SK-N-SH treated with all-trans-retinoic acid at 6 μM for 48 hours (cell line): Measurements from ENCODE around the gene PPA2.

Source experiments
- ATAC-seq: fragments of 200-7000 bp; cut with Tn5 transposase; 3 replicates; pipeline ENCODE4 v1.9.1; 2020; ENCODE audit warnings: mild to moderate bottlenecking, moderate library complexity
- ARNTL ChIP-seq: fragments of 450-650 bp; formaldehyde crosslinking; IDR thresholded peaks from 2 replicates; pipeline ENCODE4 v1.5.0; 2020; ENCODE audit warnings: low read depth, mild to moderate bottlenecking, moderate library complexity, borderline replicate concordance
- BACH2 ChIP-seq: fragments of 250-450 bp; sonication (Bioruptor Pico); IDR thresholded peaks from 2 replicates; pipeline ENCODE4 v1.9.0; 2021; ENCODE audit warnings: mild to moderate bottlenecking, borderline replicate concordance
- CREB5 ChIP-seq: fragments of 250-450 bp; sonication (Bioruptor Pico); IDR thresholded peaks from 2 replicates; pipeline ENCODE4 v1.5.1; 2020; ENCODE audit warnings: low read depth, mild to moderate bottlenecking, moderate library complexity
- CSDC2 ChIP-seq: fragments of 250-450 bp; sonication (Bioruptor Pico); IDR thresholded peaks from 2 replicates; pipeline ENCODE4 v1.5.0; 2020; ENCODE audit warnings: mild to moderate bottlenecking, moderate library complexity
- CSRNP3 ChIP-seq: fragments of 250-450 bp; sonication (Bioruptor Pico); IDR thresholded peaks from 2 replicates; pipeline ENCODE4 v1.5.1; 2021; ENCODE audit warnings: mild to moderate bottlenecking, moderate library complexity
- ESRRG ChIP-seq: fragments of 250-450 bp; sonication (Bioruptor Pico); IDR thresholded peaks from 2 replicates; pipeline ENCODE4 v1.6.1; 2021; ENCODE audit warnings: mild to moderate bottlenecking
- GLIS3 ChIP-seq: fragments of 250-450 bp; sonication (Bioruptor Pico); IDR thresholded peaks from 2 replicates; pipeline ENCODE4 v1.5.0; 2020; ENCODE audit warnings: mild to moderate bottlenecking, moderate library complexity
- ISL1 ChIP-seq: fragments of 250-450 bp; sonication (Bioruptor Pico); IDR thresholded peaks from 2 replicates; pipeline ENCODE4 v2.1.2; 2022; ENCODE audit warnings: mild to moderate bottlenecking, moderate library complexity
- OSR1 ChIP-seq: fragments of 250-450 bp; sonication (Bioruptor Pico); IDR thresholded peaks from 2 replicates; pipeline ENCODE4 v1.8.0; 2022; ENCODE audit warnings: moderate library complexity, mild to moderate bottlenecking, inconsistent platforms
- PATZ1 ChIP-seq: fragments of 250-450 bp; sonication (Bioruptor Pico); IDR thresholded peaks from 2 replicates; pipeline ENCODE4 v1.8.0; 2020; ENCODE audit warnings: mild to moderate bottlenecking, moderate library complexity, borderline replicate concordance
- PPARA ChIP-seq: fragments of 250-450 bp; sonication (Bioruptor Pico); IDR thresholded peaks from 2 replicates; pipeline ENCODE4 v1.5.0; 2020; ENCODE audit warnings: mild to moderate bottlenecking, borderline replicate concordance
- RARB ChIP-seq: fragments of 250-450 bp; sonication (Bioruptor Pico); IDR thresholded peaks from 2 replicates; pipeline ENCODE4 v1.8.0; 2021; ENCODE audit warnings: mild to moderate bottlenecking, moderate library complexity
- SNAI2 ChIP-seq: fragments of 250-450 bp; sonication (Bioruptor Pico); IDR thresholded peaks from 2 replicates; pipeline ENCODE4 v1.5.0; 2020; ENCODE audit warnings: mild to moderate bottlenecking, moderate library complexity
- TCF4 ChIP-seq: fragments of 250-450 bp; sonication (Bioruptor Pico); IDR thresholded peaks from 2 replicates; pipeline ENCODE4 v1.8.0; 2021; ENCODE audit warnings: mild to moderate bottlenecking, moderate library complexity, borderline replicate concordance
- TOX ChIP-seq: fragments of 250-450 bp; sonication (Bioruptor Pico); IDR thresholded peaks from 2 replicates; pipeline ENCODE4 v1.8.0; 2021; ENCODE audit warnings: mild to moderate bottlenecking, moderate library complexity, borderline replicate concordance
- TSHZ2 ChIP-seq: fragments of 250-450 bp; sonication (Bioruptor Pico); IDR thresholded peaks from 2 replicates; pipeline ENCODE4 v1.5.0; 2020; ENCODE audit warnings: mild to moderate bottlenecking, moderate library complexity
- ZC3H10 ChIP-seq: fragments of 250-450 bp; sonication (Bioruptor Pico); IDR thresholded peaks from 2 replicates; pipeline ENCODE4 v1.5.1; 2021; ENCODE audit warnings: mild to moderate bottlenecking, moderate library complexity
- ZFP3 ChIP-seq: fragments of 250-450 bp; sonication (Bioruptor Pico); IDR thresholded peaks from 2 replicates; pipeline ENCODE4 v1.5.0; 2020; ENCODE audit warnings: mild to moderate bottlenecking, moderate library complexity
- ZFP30 ChIP-seq: fragments of 450-650 bp; formaldehyde crosslinking; IDR thresholded peaks from 2 replicates; pipeline ENCODE4 v1.5.0; 2022; ENCODE audit warnings: mild to moderate bottlenecking, moderate library complexity
- ZNF565 ChIP-seq: fragments of 450-650 bp; formaldehyde crosslinking; conservative IDR thresholded peaks from 2 replicates; pipeline ENCODE4 v1.5.0; 2020; ENCODE audit warnings: low read depth, mild to moderate bottlenecking, moderate library complexity
- ZNF70 ChIP-seq: fragments of 450-650 bp; formaldehyde crosslinking; IDR thresholded peaks from 2 replicates; pipeline ENCODE4 v1.5.0; 2020; ENCODE audit warnings: mild to moderate bottlenecking, moderate library complexity
- ZNF8 ChIP-seq: fragments of 450-650 bp; formaldehyde crosslinking; IDR thresholded peaks from 2 replicates; pipeline ENCODE4 v1.5.0; 2020; ENCODE audit warnings: mild to moderate bottlenecking, moderate library complexity

Gene PPA2

GRCh38 chr4:105348719-105349118 lies 125.1 kb downstream of the PPA2 start:
- TF ChIP-seq GLIS3 (CRISPR knock-in tag), result no peak
- no peak for ATAC-seq

- no peak for ATAC-seq
- TF ChIP-seq OSR1 (CRISPR knock-in tag) (no peak), PPARA (CRISPR knock-in tag) (no peak), CSDC2 (CRISPR knock-in tag) (no peak), SNAI2 (CRISPR knock-in tag) (no peak), RARB (CRISPR knock-in tag) (no peak), CREB5 (CRISPR knock-in tag) (no peak), TCF4 (CRISPR knock-in tag) (no peak), ZFP3 (CRISPR knock-in tag) (no peak), TOX (CRISPR knock-in tag) (no peak), GLIS3 (CRISPR knock-in tag) (no peak), ISL1 (CRISPR knock-in tag) (no peak), ZNF8 (no peak), BACH2 (CRISPR knock-in tag) (no peak), ZFP30 (CRISPR knock-in tag) (no peak), CSRNP3 (CRISPR knock-in tag) (no peak), ARNTL (CRISPR knock-in tag) (no peak), PATZ1 (CRISPR knock-in tag) (no peak), ESRRG (no peak), ZNF70 (CRISPR knock-in tag) (no peak)
These were observed 127.0 kb downstream of the PPA2 start for GRCh38 chr4:105346869-105347268.

GRCh38 chr4:105345838-105346237 lies 128.0 kb downstream of the PPA2 start:
- no peak for TF ChIP-seq OSR1 (CRISPR knock-in tag)
- ATAC-seq, result no peak

- TF ChIP-seq BACH2 (CRISPR knock-in tag), result no peak
- no peak for TF ChIP-seq OSR1 (CRISPR knock-in tag)
- TF ChIP-seq ZFP30 (CRISPR knock-in tag), result no peak
- TF ChIP-seq ZFP3 (CRISPR knock-in tag), result no peak
- no peak for TF ChIP-seq ZNF8
- TF ChIP-seq RARB (CRISPR knock-in tag), result no peak
- TF ChIP-seq TCF4 (CRISPR knock-in tag), result no peak
- TF ChIP-seq ISL1 (CRISPR knock-in tag), result no peak
- TF ChIP-seq SNAI2 (CRISPR knock-in tag), result no peak
- no peak for TF ChIP-seq PATZ1 (CRISPR knock-in tag)
- no peak for TF ChIP-seq TSHZ2 (CRISPR knock-in tag)
- TF ChIP-seq ESRRG, result no peak
- TF ChIP-seq PPARA (CRISPR knock-in tag), result no peak
- no peak for TF ChIP-seq GLIS3 (CRISPR knock-in tag)
- TF ChIP-seq ZNF565 (CRISPR knock-in tag), result no peak
- TF ChIP-seq CSRNP3 (CRISPR knock-in tag), result no peak
- no peak for TF ChIP-seq ZC3H10 (CRISPR knock-in tag)
- no peak for TF ChIP-seq TOX (CRISPR knock-in tag)
- ATAC-seq, result no peak
These were observed 128.5 kb downstream of the PPA2 start for GRCh38 chr4:105345358-105345757.
